Measurements from ENCODE around the gene RALB. TPM values are rescaled to one million over a fixed set of nuclear protein-coding genes. Genes with fewer than 3 reads are reported as not detected.

The RALB gene
- total and polyA plus RNA-seq, 9 donors, result 42.4 to 73.0 (median 57.2) TPM

GRCh38 chr2:120261387-120262006 lies 8.8 kb downstream of the RALB start:
- Histone ChIP-seq H3K4me3 (ENCODE audit: low read length) (no peak overlapping the region), H3K9me3 (replicated peaks; ENCODE audit: control insufficient read depth, low read depth, low read length) (peaks cover 8% of the 10 kb centered on the region), H3K36me3 (ENCODE audit: control insufficient read depth, insufficient read depth, low read length) (no peaks in the 10 kb centered on the region), H3K4me1 (ENCODE audit: control insufficient read depth, insufficient read depth, low read length) (no peaks in the 10 kb centered on the region), H3K27me3 (ENCODE audit: control insufficient read depth, insufficient read depth, low read length) (no peaks in the 10 kb centered on the region), H3K27ac (ENCODE audit: low read length) (no peak overlapping the region)
- no peak for DNase-seq
- 89% methylated on average over 6 of the region's 6 CpGs for WGBS (ENCODE audit: insufficient coverage)

DNA sequence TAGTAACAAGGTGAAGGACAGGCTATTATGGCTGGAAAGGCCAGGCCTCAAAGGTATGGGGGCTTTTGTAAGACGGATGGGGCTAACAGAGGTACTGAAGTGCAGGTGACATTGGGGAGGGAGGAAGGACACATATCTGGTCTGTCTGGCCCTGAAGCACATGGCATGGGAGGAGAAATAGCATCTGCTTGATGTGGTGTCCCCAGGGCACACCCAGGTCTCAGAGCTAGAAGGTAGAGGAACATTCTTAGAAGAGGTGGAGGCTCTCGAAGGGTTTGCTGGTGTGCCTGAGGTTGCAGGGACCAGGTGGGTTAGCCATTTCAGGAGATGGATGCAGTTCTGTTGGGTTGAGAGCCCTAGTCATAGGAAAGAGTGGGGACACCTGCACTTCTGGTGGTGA lies 9.5 kb downstream of the RALB start:
- Histone ChIP-seq H3K4me3 (ENCODE audit: low read length) (no peak overlapping the region), H3K36me3 (ENCODE audit: control insufficient read depth, insufficient read depth, low read length) (no peaks in the 10 kb centered on the region), H3K27ac (ENCODE audit: low read length) (no peak overlapping the region), H3K4me1 (ENCODE audit: control insufficient read depth, insufficient read depth, low read length) (no peaks in the 10 kb centered on the region), H3K9me3 (replicated peaks; ENCODE audit: control insufficient read depth, low read depth, low read length) (peaks cover 8% of the 10 kb centered on the region), H3K27me3 (ENCODE audit: control insufficient read depth, insufficient read depth, low read length) (no peaks in the 10 kb centered on the region)
- 86% methylated on average over 2 of the region's 2 CpGs for WGBS (ENCODE audit: insufficient coverage)
- DNase-seq, result no peak

DNA sequence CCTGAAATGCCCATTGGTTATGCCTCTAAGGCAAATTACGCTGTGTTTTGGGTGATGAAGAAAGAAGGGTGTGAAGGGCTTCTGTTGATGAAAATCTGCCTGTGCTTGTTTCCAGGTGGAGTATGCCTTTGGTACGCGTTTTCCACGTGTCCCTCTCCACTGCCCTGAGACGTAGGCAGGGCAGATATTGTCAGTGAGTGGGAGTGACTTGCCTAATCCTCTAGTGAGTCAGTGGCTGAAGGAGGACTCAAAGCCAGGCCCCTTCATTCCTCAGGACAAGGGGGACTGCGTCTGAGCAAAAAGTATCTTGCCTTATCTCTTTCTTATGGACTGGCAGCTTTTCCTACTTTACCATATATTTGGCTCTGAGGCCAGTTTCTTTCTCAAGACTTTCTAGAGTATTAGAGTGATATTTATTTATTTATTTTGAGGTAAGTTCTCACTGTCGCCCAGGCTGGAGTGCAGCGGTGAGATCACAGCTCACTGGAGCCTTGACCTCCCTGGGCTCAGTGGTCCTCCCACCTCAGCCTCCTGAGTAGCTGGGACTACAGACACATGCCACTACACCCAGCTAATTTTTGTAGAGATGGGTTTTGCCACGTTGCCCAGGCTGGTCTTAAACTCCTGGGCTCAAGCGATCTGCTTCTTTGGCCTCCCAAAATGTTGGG lies 10.2 kb downstream of the RALB start:
- Histone ChIP-seq H3K36me3 (ENCODE audit: control insufficient read depth, insufficient read depth, low read length) (no peaks in the 10 kb centered on the region), H3K4me1 (ENCODE audit: control insufficient read depth, insufficient read depth, low read length) (peaks cover 2% of the 10 kb centered on the region), H3K27me3 (ENCODE audit: control insufficient read depth, insufficient read depth, low read length) (no peaks in the 10 kb centered on the region), H3K27ac (ENCODE audit: low read length) (no peak overlapping the region), H3K9me3 (replicated peaks; ENCODE audit: control insufficient read depth, low read depth, low read length) (peaks cover 8% of the 10 kb centered on the region), H3K4me3 (ENCODE audit: low read length) (no peak overlapping the region)
- 100% methylated on average over 2 of the region's 10 CpGs for WGBS (ENCODE audit: insufficient coverage)
- DNase-seq, result no peak

DNA sequence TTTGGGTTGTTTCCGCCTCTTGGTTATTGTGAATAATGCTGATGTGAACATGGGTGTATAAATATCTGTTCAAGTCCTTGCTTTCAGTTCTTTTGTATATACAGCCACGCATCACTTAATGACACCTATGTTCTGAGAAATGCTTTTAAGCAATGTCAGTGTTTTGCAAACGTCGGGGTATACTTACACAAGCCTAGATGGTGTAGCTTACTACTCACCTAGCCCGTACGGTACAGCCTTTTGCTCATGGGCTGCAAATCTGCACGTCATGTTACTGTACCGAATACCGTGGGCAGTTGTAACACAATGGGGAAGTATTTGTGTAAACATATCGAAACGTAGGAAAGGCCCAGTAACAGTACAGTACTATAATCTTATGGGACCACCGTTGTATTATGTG lies 12.4 kb downstream of the RALB start:
- WGBS (ENCODE audit: insufficient coverage), result 89% methylated on average over 4 of the region's 12 CpGs
- Histone ChIP-seq H3K27me3 (ENCODE audit: control insufficient read depth, insufficient read depth, low read length) (no peaks in the 10 kb centered on the region), H3K9me3 (replicated peaks; ENCODE audit: control insufficient read depth, low read depth, low read length) (peaks cover 7% of the 10 kb centered on the region), H3K4me3 (ENCODE audit: low read length) (no peak overlapping the region), H3K4me1 (ENCODE audit: control insufficient read depth, insufficient read depth, low read length) (peaks cover 2% of the 10 kb centered on the region), H3K36me3 (ENCODE audit: control insufficient read depth, insufficient read depth, low read length) (no peaks in the 10 kb centered on the region), H3K27ac (ENCODE audit: low read length) (no peak overlapping the region)
- no peak for DNase-seq

DNA sequence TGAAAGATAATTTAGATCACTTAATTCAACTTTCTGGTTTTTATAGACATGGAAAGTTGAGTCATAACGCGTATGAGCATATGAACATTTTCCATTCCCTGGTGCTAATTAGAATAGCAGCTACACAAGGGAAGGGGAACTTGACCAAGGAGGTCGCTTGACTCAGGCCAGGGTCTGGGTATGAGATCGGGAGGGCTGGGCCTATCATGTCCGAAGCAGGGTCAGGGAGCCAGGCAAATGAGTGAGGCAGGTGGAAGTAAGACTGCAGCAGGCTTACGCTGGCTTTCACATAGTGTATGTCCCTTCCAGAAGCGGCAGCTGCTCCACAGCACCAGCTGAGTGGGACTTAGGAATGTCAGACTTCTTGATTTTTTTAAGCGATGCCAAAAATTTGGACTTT lies 14.7 kb downstream of the RALB start:
- peak; percentile 75 for DNase-seq

DNA sequence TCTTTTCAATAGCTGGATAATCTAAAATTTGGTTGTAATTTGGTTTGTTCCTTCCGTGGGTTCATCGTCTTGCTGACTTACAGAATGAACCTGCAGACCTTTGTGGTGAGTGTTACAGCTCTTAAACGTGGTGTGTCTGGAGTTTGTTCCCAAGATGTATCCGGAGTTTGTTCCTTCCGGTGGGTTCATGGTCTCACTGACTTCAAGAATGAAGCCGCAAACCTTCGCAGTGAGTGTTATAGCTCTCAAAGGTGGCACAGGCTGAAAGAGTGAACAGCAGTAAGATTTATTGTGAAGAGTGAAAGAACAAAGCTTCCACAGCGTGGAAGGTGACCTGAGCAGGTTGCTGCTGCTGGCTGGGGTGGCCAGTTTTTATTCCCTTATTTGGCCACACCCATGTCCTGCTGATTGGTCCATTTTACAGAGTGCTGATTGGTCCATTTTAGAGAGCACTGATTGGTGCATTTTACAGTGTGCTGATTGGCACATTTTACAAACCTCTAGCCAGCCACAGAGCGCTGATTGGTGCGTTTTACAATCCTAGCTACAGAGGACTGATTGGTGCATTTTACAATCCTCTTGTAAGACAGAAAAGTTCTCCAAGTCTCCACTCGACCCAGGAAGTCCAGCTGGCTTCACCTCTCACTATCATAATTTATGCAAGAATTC lies 16.6 kb downstream of the RALB start:
- Histone ChIP-seq H3K9me3 (replicated peaks; ENCODE audit: control insufficient read depth, low read depth, low read length) (no peaks in the 10 kb centered on the region), H3K36me3 (ENCODE audit: control insufficient read depth, insufficient read depth, low read length) (no peaks in the 10 kb centered on the region), H3K27ac (ENCODE audit: low read length) (no peak overlapping the region), H3K4me3 (ENCODE audit: low read length) (no peak overlapping the region), H3K4me1 (ENCODE audit: control insufficient read depth, insufficient read depth, low read length) (peaks cover 2% of the 10 kb centered on the region), H3K27me3 (ENCODE audit: control insufficient read depth, insufficient read depth, low read length) (no peaks in the 10 kb centered on the region)
- 92% methylated on average over 7 of the region's 11 CpGs for WGBS (ENCODE audit: insufficient coverage)
- no peak for DNase-seq

More for the DNA sequence above, 14.7 kb downstream of the RALB start:
- no peaks in the 10 kb centered on the region for H3K36me3 ChIP-seq (ENCODE audit: control insufficient read depth, insufficient read depth, low read length)
- WGBS (ENCODE audit: insufficient coverage), result 42% methylated on average over 4 of the region's 8 CpGs
- no peaks in the 10 kb centered on the region for H3K9me3 ChIP-seq (replicated peaks; ENCODE audit: control insufficient read depth, low read depth, low read length)
- no peaks in the 10 kb centered on the region for H3K27me3 ChIP-seq (ENCODE audit: control insufficient read depth, insufficient read depth, low read length)
- peaks cover 2% of the 10 kb centered on the region for H3K4me1 ChIP-seq (ENCODE audit: control insufficient read depth, insufficient read depth, low read length)
- H3K4me3 ChIP-seq (ENCODE audit: low read length), result no peak overlapping the region
- peak overlapping the region; percentile 47 for H3K27ac ChIP-seq (ENCODE audit: low read length)

GRCh38 chr2:120269816-120270215 lies 17.2 kb downstream of the RALB start:
- no peaks in the 10 kb centered on the region for H3K36me3 ChIP-seq (ENCODE audit: control insufficient read depth, insufficient read depth, low read length)
- H3K4me1 ChIP-seq (ENCODE audit: control insufficient read depth, insufficient read depth, low read length), result peaks cover 2% of the 10 kb centered on the region

DNA sequence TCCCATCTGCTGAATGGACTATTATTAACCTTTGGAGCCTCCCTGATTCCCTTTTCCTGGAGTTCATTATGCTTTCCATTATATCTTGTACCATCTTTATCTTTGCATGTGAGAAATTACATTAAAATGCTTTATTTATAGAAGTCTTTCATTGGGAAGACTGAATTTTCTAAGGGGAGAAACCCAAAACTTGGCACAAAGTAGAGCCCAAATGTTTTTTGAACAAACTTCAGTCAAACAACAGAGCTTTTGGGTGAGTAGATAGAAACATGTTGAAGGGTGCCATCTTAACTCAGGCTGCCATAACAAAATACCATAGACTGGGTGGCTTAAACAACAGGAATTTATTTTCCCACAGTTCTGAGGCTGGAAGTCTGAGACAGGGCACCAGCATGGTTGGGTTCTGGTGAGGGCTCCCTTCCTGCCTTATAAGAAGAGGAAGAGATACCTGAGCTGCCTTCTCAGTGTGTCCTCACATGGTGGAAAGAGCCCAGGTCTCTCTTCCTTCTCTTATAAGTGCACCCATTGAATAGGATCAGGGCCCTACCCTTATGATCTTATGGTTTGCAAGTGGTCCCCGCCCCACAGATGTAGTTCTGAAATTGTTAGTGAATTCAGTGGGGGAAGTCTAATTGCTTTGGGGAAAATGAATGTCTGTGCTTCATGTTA lies 19.2 kb downstream of the RALB start:
- Histone ChIP-seq H3K4me3 (ENCODE audit: low read length) (no peak overlapping the region), H3K9me3 (replicated peaks; ENCODE audit: control insufficient read depth, low read depth, low read length) (peaks cover 7% of the 10 kb centered on the region), H3K36me3 (ENCODE audit: control insufficient read depth, insufficient read depth, low read length) (no peaks in the 10 kb centered on the region), H3K27ac (ENCODE audit: low read length) (no peak overlapping the region), H3K4me1 (ENCODE audit: control insufficient read depth, insufficient read depth, low read length) (peaks cover 2% of the 10 kb centered on the region), H3K27me3 (ENCODE audit: control insufficient read depth, insufficient read depth, low read length) (no peaks in the 10 kb centered on the region)
- no CpG with 5 or more reads among the region's 1 CpG for WGBS (ENCODE audit: insufficient coverage)
- no peak for DNase-seq

More at GRCh38 chr2:120269816-120270215, 17.2 kb downstream of the RALB start:
- Histone ChIP-seq H3K27me3 (ENCODE audit: control insufficient read depth, insufficient read depth, low read length) (no peaks in the 10 kb centered on the region), H3K9me3 (replicated peaks; ENCODE audit: control insufficient read depth, low read depth, low read length) (no peaks in the 10 kb centered on the region), H3K4me3 (ENCODE audit: low read length) (no peak overlapping the region), H3K27ac (ENCODE audit: low read length) (no peak overlapping the region)
- WGBS (ENCODE audit: insufficient coverage), result no CpG with 5 or more reads among the region's 1 CpG
- no peak for DNase-seq

- Histone ChIP-seq H3K27me3 (ENCODE audit: control insufficient read depth, insufficient read depth, low read length) (no peaks in the 10 kb centered on the region), H3K9me3 (replicated peaks; ENCODE audit: control insufficient read depth, low read depth, low read length) (peaks cover 7% of the 10 kb centered on the region), H3K27ac (ENCODE audit: low read length) (no peak overlapping the region)
These were observed 20.3 kb downstream of the RALB start for GRCh38 chr2:120272763-120273481.

More at GRCh38 chr2:120272763-120273481, 20.3 kb downstream of the RALB start:
- 100% methylated on average over 1 of the region's 4 CpGs for WGBS (ENCODE audit: insufficient coverage)
- Histone ChIP-seq H3K36me3 (ENCODE audit: control insufficient read depth, insufficient read depth, low read length) (no peaks in the 10 kb centered on the region), H3K4me1 (ENCODE audit: control insufficient read depth, insufficient read depth, low read length) (no peaks in the 10 kb centered on the region), H3K4me3 (ENCODE audit: low read length) (no peak overlapping the region)
- no peak for DNase-seq

Data from muscle of leg (tissue), 11 donors.